HG02610 (cell line): ENCODE data around the gene CXorf58.
"Not testable (repeated sequence)": the region's sequence is repeated elsewhere in the genome, so short reads cannot be mapped to it uniquely, and the experiment has no call there.

Experiments used
- ATAC-seq: cut with Tn5 transposase; IDR thresholded peaks from one replicate; pipeline ENCODE4 v1.9.1; 2021; ENCODE audit warnings: mild to moderate bottlenecking, moderate library complexity; ENCODE audit not compliant: unreplicated experiment

CXorf58 gene, protein sequence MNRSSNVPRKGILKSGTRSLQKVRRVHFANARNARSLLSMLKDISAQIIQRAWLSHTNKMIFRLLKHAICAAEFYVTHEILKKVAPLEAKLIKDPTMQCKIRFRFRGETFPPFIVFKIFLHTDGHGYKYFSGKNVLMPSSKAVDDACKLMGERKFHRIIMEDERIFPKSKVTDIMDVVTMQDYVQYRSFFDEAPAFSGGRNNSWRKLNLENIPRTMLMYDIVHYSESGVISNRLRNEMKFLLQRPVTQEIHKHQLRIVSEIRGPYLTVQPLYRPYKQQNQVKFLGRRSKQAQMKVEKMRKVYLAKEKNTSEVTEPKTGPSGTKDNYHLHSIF

DNA sequence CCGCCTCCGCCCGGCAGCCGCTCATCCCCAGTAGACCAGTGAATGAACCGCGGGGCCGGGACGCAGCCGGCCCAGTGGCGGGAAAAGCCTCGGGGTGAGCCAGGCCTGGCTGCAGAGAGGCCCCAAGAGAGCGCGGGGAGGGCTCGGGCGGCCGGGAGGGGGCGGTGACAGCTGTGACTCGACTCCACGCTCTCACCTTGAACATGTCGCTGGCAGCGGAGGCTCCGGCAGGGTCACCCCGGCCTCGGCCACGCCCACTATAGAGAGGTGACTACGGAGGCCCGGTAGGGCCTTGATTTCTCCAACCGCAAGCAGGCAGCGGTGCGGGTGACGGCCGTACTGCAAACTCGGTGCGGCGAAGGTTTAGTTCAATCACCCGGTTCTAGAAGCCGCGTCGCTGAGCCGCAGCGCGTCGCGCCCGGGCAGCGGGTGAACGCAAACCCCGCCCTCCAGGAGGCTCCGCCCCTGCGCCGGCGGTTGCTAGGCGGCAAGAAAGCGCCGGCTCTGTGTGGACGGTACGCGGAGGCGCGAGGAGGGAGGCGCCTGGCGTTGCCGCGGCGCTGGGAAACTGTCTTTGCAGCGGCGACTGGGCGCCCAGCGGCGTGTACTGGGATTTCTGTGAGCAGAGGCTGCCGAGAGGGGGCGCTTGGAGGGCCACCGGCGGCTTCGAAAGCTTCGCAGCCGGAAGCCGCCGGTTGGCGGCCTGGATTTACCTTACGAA is at the start of gene CXorf58, which contains the start of gene APOO:
Gene CXorf58 (plus strand): TSS at position 509 of the 721 bp plus-strand sequence. CDS start 2,297 bp downstream, outside the sequence.
Gene APOO (minus strand): TSS at position 441 of the 721 bp plus-strand sequence. CDS start 236 bp downstream, at position 205.
- peak; percentile 94 for ATAC-seq

DNA sequence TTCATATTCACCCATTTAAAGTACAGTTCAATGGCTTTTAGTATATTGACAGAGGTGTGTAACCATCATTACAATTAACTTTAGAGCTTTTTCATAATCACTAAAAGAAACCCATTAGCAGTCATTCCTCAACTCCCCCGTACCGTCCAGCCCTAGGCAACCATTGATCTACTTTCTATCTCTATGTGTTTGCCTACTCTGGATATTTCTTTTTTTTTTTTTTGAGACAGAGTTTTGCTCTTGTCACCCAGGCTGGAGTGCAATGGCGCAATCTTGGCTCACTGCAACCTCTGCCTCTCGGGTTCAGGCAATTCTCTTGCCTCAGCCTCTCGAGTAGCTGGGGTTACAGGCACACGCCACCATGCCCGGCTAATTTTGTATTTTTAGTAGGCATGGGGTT is 48.6 kb upstream of the CXorf58 start:
- ATAC-seq, result not testable (repeated sequence)

DNA sequence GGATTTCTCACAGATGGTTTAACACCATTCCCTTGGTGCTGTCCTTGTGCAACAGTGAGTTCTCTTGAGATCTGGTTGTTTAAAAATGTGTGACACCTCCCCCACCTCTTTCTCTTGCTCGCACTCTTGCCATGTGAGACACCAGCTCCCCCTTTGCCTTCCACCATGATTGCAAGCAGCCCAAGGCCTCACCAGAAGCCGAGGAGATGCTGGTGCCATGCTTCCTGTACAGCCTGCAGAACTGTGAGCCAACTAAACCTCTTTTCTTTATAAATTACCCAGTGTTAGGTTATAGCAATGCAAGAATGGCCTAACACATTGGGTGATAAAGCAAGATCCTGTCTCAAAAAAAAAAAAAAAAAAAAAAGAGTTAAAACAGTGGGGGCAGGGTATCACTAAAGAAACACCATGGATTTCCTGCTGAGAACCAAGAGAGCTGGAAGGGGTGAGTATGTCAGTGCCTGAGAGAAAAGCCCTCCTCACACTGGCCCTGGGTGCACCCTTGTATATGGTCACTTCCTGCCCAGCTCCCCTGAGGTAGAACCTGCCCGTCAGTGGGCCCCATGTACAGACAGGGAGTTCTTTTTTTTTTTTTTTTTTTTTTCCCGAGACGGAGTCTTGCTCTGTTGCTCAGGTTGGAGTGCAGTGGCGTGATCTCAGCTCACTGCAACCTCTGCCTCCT is 46.5 kb upstream of the CXorf58 start:
- no peak for ATAC-seq

DNA sequence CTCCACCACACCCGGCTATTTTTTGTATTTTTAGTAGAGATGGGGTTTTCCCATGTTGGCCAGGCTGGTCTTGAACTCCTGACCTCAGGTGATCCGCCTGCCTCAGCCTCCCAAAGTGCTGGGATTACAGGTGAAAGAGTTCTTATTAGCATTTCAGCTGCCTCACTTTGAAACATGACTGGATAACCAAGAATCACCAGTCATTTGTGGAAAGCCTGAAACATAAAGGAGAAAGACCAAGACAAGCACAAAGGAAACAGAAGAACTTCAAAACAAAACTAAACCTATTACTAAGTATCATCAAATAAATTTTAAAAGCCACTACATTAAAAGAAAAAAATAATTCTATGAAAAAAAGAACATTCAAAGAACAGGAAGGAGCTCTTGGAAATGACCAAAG is 45.9 kb upstream of the CXorf58 start:
- not testable (repeated sequence) for ATAC-seq

DNA sequence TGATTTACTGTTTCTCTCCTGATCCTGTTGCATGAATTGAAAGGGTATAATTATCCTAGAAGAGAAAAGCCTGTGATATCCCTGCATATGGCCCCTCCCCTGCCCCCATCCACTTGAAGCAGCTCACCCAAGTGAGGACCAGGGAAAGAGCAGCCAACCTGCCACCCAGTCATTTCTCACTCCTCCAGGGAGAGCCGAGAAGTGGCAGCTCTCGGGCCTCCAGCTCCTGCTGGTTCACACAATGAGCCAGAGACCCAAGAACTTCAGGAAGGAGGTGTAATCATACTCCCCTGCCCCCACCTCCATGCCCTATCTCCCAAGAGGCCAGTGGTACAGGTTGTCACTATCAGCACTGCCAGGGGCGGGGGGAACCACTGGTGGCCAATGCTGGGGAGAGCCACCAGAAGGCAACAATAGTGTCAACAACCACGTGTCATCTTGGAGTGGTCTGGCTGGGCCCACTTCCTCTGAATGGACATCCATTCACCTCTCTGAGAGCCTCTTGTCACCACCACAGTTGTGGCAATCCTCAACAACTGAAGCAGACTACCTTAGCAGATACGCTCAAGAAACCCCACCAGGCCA is 43.0 kb upstream of the CXorf58 start:
- no peak for ATAC-seq

DNA sequence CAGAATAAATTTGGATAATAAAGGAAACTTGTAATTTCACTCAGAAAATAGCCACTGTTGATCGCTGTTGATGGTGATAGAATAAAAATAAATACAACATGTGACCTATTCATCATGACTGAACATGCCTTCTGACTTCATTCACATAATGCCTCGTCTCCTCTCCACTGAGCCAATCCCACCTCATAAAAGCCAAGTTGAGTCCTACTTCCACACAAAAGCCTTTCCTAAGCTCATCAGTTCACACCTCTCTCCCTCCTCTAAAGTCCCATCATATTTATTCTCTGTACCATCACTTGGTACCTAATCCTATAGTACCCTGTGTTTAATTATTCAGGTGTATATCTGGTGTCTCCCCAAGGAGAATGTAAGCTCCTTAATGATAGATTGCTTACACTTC is 37.8 kb upstream of the CXorf58 start:
- ATAC-seq, result no peak

DNA sequence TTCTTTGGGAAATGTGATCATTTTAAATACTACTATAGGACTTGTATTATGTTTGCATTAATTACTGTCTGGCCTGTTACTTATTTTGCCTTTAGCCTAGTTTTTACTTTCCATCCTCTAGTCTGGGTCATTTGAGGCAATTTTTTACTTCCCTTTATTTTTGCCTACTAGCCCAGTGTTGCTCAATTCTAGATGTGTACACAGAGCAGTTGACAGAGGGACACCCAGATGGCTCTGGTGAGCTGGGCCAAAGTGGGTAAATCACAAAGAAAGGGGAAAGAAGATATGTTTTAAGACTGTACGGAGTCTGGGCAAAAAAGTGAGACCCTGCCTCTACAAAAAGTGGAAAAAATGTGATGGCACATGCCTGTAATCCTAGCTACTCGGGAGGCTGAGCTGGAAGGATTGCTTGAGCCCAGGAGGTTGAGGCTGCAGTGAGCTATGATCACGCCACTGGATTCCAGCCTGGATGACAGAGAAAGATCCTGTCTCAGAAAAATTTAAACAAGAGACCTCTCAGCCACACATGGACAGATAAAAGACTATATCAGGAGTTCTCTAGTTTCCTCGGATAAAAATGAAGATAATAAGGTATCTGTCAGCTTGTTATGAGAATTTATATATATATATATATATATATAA is 35.8 kb upstream of the CXorf58 start:
- ATAC-seq, result no peak

DNA sequence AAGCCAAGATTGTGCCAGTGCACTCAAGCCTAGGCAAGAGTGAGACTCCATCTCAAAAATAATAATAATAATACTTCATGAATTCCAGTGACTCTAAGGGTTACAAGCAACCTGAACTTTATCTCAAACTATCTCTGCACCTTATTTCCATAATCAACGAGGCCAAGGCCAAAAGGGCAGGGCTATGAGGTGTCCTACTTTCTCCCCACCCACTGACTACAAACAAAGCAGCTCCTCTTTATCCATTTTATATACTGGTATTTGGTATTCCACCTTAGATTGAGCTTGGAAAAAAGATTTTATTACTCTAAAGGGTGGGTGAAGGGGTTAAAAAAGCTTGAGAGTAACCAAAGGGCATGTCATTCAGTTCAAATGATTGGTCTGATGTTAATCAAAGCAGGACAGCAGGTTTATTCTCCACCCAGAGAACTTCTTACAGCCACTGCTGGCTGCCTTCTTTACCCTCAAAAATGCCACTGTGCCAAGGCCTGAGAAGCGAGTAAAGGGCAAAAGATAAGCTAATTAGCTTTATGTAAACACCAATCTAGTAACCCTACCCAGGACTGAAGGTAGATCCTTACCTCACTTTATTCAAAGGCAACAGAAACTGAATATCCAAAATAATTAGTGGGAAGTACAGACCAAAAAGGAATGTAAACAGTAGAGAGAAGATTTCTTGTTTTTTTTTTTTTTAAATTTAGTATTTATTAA is 28.3 kb upstream of the CXorf58 start:
- no peak for ATAC-seq

DNA sequence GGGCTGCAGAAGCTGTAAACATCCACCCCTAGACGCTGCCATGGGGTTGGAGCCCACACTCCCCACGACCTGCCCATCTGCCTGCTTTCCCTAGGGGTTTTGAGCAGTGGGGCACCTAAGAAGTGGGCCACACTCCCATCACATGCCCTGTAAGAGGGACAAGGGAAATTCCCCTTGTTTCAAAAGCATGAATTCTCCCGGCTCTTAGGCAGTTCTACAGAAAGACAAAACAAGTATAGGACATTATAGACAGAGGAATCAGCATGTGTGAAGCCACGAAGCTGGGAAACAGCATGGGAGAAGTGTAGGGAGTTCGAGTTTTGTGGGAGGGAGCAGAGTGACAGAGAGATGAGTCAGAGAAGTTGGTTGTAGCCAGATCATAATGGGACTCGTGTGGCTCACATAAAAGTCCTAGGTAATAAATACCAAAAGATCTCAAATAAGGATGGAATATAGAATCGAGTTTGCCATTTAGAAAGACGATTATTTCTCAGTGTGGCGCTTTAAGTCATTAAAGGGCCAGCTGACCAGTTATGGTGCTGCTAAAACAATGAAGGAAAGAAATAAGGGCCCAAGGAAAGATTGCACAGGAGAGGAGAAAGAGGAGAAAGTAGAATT is 24.0 kb upstream of the CXorf58 start:
- ATAC-seq, result no peak

DNA sequence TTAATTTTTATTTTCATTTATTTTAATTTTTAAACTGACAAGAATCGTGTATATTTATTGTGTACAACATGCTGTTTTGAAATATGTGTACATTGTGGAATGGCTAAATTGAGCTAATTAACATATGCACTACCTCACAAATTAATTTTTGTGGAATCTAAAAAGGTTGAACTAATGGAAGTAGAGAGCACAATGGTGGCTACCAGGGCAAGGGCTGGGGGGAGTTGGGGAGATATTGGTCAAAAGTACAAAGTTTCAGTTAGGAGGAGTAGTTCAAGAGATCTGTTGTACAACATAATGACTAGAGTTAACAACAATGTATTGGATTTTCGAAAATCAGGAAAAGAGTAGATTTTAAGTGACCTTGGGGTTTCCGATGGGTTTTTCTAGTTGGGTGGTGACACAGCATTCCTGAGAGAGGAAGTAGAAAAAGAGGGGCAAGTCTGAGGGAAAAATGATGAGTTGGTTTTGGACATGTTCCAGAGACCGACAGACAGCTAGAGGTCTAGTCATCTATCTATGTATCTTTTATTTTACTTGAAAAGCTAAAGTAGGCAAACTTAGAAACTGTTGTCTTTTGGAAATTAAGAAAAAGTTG is 23.3 kb upstream of the CXorf58 start:
- ATAC-seq, result no peak

DNA sequence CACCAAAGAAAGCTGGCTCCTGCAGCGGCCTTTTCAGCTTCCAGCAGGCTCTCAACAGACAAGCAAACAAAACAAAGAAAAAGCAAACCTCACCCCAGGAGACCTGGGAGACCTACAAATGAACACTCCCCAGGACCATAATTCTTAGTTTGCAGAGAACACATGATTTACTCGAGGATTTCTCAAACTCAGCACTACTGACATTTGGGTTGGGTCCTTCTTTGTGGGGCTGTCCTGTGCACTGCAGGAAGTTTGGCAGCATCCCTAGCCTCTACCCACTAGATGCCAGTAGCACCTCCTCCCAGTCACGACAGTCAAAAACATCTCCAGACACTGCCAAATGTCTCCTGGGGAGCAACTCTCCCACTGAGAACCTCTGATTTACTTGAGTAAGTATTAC is 22.0 kb upstream of the CXorf58 start:
- no peak for ATAC-seq

DNA sequence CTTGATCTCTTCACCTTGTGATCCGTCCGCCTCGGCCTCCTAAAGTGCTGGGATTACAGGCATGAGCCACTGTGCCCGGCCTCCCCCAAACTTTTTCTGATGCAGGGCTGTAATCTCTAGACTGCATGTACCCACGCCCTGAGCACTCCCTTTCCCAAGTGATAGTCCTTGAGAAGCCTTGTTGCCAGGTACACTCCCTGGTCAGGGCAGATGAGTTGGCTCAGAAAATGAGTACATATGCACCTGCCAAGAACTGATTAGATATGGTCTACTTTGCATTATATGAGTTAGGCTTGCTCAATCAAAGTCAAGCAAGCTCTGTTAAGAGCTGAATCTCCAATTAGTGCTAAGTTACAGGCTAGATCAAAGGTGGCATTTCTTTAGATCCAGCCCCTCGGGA is 20.4 kb upstream of the CXorf58 start:
- ATAC-seq, result no peak

DNA sequence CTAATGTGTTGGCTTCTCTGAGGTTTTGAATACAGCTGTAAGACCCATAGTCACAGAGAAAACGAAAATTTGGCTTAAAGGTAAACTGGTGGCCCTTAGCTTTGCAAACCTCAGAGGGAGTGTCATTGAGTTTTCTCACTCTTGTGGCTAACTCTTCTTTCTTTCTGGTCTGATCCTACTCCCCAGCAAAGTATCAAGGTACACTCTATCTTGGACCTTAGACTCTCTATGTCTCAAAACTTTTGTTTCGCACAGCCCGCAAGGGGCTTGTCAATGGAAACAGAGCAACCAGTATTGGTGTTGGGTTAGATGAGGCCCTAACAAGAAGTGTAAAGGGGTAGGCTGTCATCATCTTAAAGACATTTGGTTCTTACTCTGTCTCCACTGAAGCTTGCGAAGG is 19.9 kb upstream of the CXorf58 start:
- ATAC-seq, result no peak

DNA sequence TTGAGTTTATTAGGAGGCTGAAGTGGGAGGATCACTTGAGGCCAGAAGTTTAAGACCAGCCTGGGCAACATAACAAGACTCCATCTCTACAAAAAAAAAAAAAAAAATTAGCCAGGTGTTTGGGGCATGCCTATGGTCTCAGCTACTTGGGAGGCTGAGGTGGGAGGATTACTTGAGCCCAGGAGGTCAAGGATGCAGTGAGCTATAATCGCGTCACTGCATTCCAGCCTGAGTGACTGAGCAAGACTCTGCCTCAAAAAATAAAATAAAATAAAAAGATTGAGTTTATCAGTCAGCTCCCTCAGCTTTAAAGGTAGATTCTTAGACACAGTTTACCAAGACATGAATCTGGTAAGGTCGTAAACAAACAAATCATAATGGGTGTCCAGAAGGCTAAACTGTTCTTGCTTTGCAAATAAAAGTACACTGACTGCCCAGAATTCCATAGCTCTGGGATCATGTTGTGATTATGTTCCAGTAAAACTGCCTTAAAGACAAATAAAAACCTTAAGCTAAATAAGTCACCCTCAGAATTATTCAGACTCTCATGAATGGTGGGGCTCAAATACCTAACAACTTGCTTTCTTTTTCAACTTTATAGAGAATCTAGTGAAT is 18.8 kb upstream of the CXorf58 start:
- no peak for ATAC-seq

DNA sequence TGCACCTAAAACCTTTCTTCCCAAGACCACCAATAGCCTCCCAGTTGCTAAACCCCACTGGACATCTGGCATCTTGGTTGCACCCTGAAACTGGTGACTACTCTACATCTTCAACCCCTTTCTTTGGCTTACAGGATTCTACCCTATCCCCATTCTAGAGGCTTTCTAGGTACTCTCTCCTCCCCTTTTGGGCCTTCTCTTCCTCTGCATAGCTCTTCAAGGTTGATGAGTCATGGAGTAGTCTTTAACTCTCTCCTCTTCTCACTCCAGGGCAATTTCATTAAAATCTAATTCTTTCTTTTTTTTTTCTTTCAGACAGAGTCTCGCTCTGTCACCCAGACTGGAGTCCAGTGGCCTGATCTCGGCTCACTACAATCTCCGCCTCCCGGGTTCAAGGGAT is 16.9 kb upstream of the CXorf58 start:
- ATAC-seq, result no peak

DNA sequence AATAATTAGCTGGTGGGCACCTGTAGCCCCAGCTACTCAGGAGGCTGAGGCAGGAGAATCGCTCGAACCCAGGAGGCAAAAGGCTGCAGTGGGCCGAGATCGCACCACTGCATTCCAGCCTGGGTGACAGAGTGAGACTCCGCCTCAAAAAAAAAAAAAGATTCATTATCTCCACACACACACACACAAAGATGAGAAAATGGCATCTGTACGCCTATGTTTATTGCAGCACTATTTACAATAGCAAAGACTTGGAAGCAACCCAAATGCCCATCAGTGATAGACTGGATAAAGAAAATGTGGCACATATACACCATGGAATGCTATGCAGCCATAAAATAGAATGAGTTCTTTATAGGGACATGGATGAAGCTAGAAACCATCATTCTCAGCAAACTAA is 12.8 kb upstream of the CXorf58 start:
- ATAC-seq, result not testable (repeated sequence)

DNA sequence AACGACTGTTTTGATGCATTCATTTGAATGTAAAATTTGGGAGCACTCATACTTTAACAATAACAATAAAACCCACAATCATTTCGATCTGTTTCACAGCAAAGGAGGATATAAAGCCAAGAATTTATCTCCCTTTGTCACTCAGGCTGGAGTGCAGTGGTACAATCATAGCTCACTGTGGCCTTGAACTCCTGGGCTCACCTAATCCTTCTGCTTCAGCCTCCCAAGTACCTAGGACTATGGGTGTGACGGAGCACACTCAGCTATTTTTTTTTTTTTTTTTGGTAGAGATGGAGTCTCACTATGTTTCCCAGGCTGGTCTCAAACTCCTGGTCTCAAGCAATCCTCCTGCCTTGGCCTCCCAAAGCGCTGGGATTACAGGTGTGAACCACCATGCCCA is 11.3 kb upstream of the CXorf58 start:
- not testable (repeated sequence) for ATAC-seq

DNA sequence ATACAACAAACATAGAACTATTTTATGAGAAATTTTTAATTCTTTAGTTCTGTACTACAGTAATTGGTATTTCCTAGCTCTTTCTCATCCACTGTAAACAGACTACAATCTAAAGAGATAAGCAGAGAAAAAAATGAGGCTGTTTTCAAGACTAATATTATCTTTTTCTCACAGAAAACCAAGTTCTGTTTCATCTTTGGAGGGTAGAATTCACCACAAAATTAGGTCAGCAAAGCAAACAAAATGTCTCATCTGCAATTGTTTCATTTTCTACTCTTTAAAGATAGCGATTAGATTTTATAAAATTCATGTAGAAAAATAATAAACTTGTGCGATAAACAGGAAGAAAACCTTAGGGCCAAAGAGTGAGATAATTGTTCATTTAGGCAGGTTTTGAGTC is 10.8 kb upstream of the CXorf58 start:
- ATAC-seq, result no peak

DNA sequence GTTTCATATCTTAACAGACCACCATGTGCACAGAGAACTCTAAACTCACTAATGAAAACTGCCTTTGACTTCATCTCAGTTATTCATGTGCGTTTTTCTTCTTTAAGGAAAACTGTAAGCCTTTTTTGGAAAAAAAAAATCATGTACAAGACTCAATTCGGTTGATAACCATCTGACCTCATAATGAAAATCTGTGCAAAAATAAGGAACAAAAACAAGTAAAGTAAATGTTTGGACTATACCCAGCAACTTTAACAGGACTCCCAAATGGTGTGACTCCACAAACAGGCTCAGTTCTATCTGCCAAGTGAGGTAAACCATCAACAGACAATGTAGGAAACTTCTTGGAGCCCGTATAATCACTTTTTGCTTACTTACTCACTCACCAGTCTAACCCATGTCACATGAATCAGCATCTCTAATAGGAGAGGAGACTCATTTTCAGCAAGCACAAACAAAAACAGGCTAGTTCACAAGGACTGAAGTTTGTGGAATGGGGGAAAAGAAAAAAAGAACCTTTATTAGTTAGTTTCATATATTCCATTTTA is 9.3 kb upstream of the CXorf58 start:
- ATAC-seq, result no peak
